Brain microvascular endothelial cell (primary cell): ENCODE data around the gene HSD17B2.

Experiments used
- DNase-seq: peaks from one replicate; pipeline ENCODE4 v3.0.0-alpha.2; 2020
- H3K27ac ChIP-seq: fragments of 250-450 bp; sonication (Bioruptor Pico); 2 replicates; pipeline ENCODE4 v1.5.1; 2020; ENCODE audit warnings: mild to moderate bottlenecking, moderate library complexity
- H3K27me3 ChIP-seq: fragments of 250-450 bp; sonication (Bioruptor Pico); replicated peaks from 2 replicates; pipeline ENCODE4 v1.5.1; 2020; ENCODE audit warnings: mild to moderate bottlenecking
- H3K36me3 ChIP-seq: fragments of 250-450 bp; sonication (Bioruptor Pico); replicated peaks from 2 replicates; pipeline ENCODE4 v1.5.1; 2020; ENCODE audit warnings: mild to moderate bottlenecking
- H3K4me3 ChIP-seq: 2 replicates; pipeline ENCODE4 v1.5.1; 2011; ENCODE audit warnings: low read depth, mild to moderate bottlenecking, control low read depth, low read length, moderate library complexity
- in situ Hi-C: cut with HindIII; loops from 2 replicates; pipeline ENCODE4 v1.10.0; 2017; ENCODE audit warnings: low sequenced_read_pairs, low pct_ligation_motif_present
- TF ChIP-seq, protein P1 (sequence below): IDR thresholded peaks from 2 replicates; pipeline ENCODE4 v1.5.1; 2011; ENCODE audit warnings: low read depth, mild to moderate bottlenecking, moderate library complexity, low read length, control low read depth, inconsistent platforms; ENCODE audit errors: missing control alignments

Gene HSD17B2

DNA sequence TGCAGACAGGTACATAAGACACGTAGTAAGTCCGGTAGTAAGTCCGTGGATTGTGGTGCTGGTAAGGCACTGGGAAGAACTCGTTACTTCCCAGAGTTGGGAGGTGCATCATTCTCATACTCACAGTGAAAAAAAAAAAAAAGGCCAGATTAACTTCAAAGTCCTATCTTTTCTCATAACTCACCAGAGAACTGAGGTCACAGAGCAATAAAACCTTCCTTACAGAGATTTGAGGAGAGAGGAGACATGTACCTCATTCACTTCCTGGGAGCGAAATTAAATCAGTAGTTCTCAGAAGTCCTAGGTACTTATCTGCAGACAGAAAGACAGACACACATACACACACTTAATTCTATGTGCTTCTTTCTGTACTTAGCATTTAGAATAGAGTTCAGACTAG lies 112.5 kb downstream of the HSD17B2 start:
- TF ChIP-seq, protein P1, sequence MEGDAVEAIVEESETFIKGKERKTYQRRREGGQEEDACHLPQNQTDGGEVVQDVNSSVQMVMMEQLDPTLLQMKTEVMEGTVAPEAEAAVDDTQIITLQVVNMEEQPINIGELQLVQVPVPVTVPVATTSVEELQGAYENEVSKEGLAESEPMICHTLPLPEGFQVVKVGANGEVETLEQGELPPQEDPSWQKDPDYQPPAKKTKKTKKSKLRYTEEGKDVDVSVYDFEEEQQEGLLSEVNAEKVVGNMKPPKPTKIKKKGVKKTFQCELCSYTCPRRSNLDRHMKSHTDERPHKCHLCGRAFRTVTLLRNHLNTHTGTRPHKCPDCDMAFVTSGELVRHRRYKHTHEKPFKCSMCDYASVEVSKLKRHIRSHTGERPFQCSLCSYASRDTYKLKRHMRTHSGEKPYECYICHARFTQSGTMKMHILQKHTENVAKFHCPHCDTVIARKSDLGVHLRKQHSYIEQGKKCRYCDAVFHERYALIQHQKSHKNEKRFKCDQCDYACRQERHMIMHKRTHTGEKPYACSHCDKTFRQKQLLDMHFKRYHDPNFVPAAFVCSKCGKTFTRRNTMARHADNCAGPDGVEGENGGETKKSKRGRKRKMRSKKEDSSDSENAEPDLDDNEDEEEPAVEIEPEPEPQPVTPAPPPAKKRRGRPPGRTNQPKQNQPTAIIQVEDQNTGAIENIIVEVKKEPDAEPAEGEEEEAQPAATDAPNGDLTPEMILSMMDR = no peak
- Histone ChIP-seq H3K36me3 (peaks cover 3% of the 10 kb centered on the region), H3K27ac (no peak overlapping the region), H3K4me3 (no peak overlapping the region), H3K27me3 (no peaks in the 10 kb centered on the region)
- DNase-seq = no peak
- in situ Hi-C loops = no loop called here
